ENCODE measurements around the gene NFIC.
A peak's percentile ranks its signal among the peaks of the same experiment; 100 is the strongest.
"Not testable (repeated sequence)": the region's sequence is repeated elsewhere in the genome, so short reads cannot be mapped to it uniquely, and the experiment has no call there.

NFIC gene

GRCh38 chr19:3430366-3430680 lies 63.9 kb downstream of the NFIC start:
- DNase-seq, result not testable (repeated sequence)

- DNase-seq, result no peak
Observed at GRCh38 chr19:3431760-3432397, 65.5 kb downstream of the NFIC start.

GRCh38 chr19:3433313-3433712 lies 66.9 kb downstream of the NFIC start:
- DNase-seq, result no peak

- DNase-seq, result no peak
Observed at GRCh38 chr19:3433805-3434540, 67.6 kb downstream of the NFIC start.

- DNase-seq, result peak; percentile 95
Observed at GRCh38 chr19:3434630-3435553, 68.5 kb downstream of the NFIC start.

- DNase-seq, result no peak
Observed at GRCh38 chr19:3440082-3440481, 73.7 kb downstream of the NFIC start.

GRCh38 chr19:3441089-3441985 lies 75.0 kb downstream of the NFIC start:
- DNase-seq, result no peak

- no peak for DNase-seq
Observed at GRCh38 chr19:3441986-3442329, 75.6 kb downstream of the NFIC start.

GRCh38 chr19:3442487-3443071 lies 76.2 kb downstream of the NFIC start:
- DNase-seq, result no peak

GRCh38 chr19:3443840-3444694 lies 77.7 kb downstream of the NFIC start:
- peak; percentile 53 for DNase-seq

- DNase-seq, result no peak
Observed at GRCh38 chr19:3444695-3445234, 78.4 kb downstream of the NFIC start.

GRCh38 chr19:3446657-3447056 lies 80.3 kb downstream of the NFIC start:
- not testable (repeated sequence) for DNase-seq

GRCh38 chr19:3448616-3449334 lies 82.4 kb downstream of the NFIC start:
- no peak for DNase-seq

GRCh38 chr19:3450796-3451411 lies 84.5 kb downstream of the NFIC start:
- DNase-seq, result peak; percentile 100

GRCh38 chr19:3451451-3451866 lies 85.1 kb downstream of the NFIC start:
- no peak for DNase-seq

GRCh38 chr19:3452171-3452941 lies 86.0 kb downstream of the NFIC start:
- no peak for DNase-seq

- DNase-seq, result not testable (repeated sequence)
Observed at GRCh38 chr19:3452942-3453214, 86.5 kb downstream of the NFIC start.

GRCh38 chr19:3453840-3454239 lies 87.5 kb downstream of the NFIC start:
- DNase-seq, result no peak

GRCh38 chr19:3454656-3455392 lies 88.4 kb downstream of the NFIC start:
- no peak for DNase-seq

Measured in fibroblast of skin of right biceps (primary cell).